ENCODE measurements around the gene TEX35.
"Not testable (repeated sequence)": the region's sequence is repeated elsewhere in the genome, so short reads cannot be mapped to it uniquely, and the experiment has no call there.

The TEX35 gene

GRCh38 chr1:178540646-178541045 is 27.7 kb downstream of the TEX35 start:
- no peak for DNase-seq (ENCODE audit: low read depth in 4 of 4, low spot score in 1 of 4)

DNA sequence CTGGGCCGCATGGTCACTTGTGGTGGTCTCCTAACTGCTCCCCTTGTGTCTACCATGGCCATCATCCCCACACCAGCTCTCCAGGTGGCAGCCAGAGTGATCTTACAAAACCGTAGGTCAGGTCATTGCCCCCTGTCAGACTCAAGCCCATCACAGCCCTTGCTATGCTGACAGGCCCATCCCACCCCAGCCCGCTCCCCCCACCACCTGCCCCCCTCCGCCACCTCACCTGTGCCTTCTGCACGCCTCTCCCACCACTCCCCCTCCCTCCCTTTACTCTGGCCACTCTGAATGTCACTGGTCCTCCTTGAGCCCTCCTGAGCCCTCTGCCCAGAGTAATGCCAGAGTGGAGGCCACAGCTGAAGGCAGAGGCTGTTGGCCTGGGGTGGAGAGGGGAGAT is 28.5 kb downstream of the TEX35 start:
- DNase-seq (ENCODE audit: low read depth in 4 of 4, low spot score in 1 of 4): no peak

- peak in 3 of 4 experiments; percentile 9 to 34 (median 21) for DNase-seq (ENCODE audit: low read depth in 4 of 4, low spot score in 1 of 4)
Measured at GRCh38 chr1:178541829-178542553, 29.1 kb downstream of the TEX35 start.

GRCh38 chr1:178542554-178543289 is 29.8 kb downstream of the TEX35 start:
- peak; percentile 61 to 92 (median 82) for DNase-seq (ENCODE audit: low read depth in 4 of 4, low spot score in 1 of 4)

DNA sequence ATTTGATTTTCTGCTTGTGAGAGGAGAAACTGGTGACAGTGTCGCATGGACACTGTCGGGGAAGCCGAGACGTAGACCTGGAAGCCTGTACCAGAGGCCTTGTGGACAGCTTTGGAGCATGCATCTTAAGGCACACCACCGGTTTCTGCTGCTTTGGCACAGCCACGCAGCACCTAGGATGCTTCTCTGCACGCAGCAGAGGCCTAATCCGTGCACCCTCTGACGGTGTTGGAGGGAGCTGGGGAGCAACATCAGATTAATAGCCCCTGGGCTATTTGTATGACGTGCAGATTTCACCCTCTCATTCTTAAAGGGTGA is 30.3 kb downstream of the TEX35 start:
- DNase-seq (ENCODE audit: low read depth in 4 of 4, low spot score in 1 of 4): no peak

- no peak for DNase-seq (ENCODE audit: low read depth in 4 of 4, low spot score in 1 of 4)
Measured at GRCh38 chr1:178544531-178544930, 31.6 kb downstream of the TEX35 start.

- DNase-seq (ENCODE audit: low read depth in 4 of 4, low spot score in 1 of 4): no peak
Measured at GRCh38 chr1:178548108-178548507, 35.2 kb downstream of the TEX35 start.

- DNase-seq (ENCODE audit: low read depth in 4 of 4, low spot score in 1 of 4): no peak
Measured at GRCh38 chr1:178551307-178551706, 38.4 kb downstream of the TEX35 start.

DNA sequence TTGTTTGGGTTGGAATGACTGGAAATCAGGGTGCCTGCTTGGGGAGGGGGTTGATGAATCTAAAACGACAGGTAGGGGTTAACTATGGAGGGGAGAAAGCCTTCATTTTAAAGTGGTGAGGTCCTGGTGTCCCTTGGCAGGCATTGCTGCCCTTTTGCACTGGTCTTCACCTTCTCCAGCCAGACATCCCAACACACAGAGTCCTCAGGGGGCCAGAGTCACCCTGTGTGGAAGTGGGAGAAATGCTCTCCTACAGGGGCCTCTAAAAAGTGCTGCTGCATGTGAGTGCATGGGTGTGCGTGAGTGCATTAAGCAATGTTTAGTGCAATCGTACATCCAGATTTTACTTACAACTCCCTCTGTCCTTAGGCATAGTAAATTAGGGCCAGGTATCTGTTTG is 39.0 kb downstream of the TEX35 start:
- DNase-seq (ENCODE audit: low read depth in 4 of 4, low spot score in 1 of 4): no peak

DNA sequence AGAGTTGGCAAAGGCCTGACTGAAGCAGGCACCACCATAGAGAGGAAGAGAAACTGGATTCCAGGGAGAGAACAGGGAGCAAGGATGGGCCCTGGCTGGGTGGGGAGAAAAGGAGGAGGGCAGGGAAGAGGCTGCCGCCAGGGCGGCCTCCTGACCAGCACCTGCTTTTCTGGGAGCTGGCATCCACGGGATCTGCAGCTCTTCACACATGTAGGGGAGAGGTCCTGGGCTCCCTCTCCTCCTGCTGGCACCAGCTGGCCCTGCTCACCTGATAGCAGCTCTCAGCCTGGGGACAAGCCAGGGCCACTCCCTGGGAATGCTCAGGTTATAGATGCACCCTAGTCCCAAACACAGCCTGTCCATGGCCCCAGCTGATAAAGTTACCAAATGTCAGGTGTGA is 39.9 kb downstream of the TEX35 start:
- no peak for DNase-seq (ENCODE audit: low read depth in 4 of 4, low spot score in 1 of 4)

DNA sequence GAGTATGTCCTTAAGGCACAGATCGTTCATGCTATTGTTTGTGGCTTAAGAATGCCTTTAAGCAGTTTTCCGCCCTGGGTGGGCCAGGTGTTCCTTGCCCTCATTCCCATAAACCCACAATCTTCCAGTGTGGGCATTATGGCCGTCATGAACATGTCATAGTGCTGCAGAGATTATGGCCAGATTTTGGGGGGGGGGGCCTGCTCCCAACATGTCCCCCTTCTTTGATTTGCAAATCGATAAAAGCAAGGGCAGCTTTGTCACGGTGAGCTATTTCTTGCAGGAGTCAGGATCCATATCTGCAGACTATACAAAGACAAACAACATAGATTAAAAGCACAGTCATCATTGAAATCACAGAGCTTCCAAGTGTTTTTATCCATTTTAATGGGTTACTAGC is 41.4 kb downstream of the TEX35 start:
- DNase-seq (ENCODE audit: low read depth in 4 of 4, low spot score in 1 of 4): not testable (repeated sequence)

GRCh38 chr1:178555613-178556012 is 42.7 kb downstream of the TEX35 start:
- DNase-seq (ENCODE audit: low read depth in 4 of 4, low spot score in 1 of 4): not testable (repeated sequence)

GRCh38 chr1:178558816-178559215 is 45.9 kb downstream of the TEX35 start:
- DNase-seq (ENCODE audit: low read depth in 4 of 4, low spot score in 1 of 4): not testable (repeated sequence)

DNA sequence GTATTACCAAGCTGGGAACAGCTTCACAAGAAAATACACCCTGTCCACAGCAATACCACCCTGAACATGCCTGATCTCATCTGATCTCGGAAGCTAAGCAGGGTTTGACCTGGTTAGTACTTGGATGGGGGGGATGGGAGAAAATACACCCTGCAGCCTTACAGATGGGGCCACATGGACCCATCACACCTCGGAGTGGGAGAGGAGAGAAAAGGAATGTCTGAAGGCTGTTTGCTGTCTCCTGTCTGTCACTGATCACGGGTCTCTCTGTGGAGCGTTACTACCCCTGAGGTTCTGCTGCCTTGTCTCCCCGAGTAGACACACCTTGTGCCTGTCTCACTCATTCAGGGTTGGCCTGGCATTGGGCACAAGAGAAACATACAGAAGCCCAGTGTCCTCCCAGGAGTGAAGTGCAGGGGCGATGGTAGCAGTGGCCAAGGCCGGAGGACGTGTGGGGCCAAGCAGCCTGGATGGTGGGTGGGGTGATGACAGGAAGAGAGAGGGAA is 48.0 kb downstream of the TEX35 start:
- no peak for DNase-seq (ENCODE audit: low read depth in 4 of 4, low spot score in 1 of 4)

DNA sequence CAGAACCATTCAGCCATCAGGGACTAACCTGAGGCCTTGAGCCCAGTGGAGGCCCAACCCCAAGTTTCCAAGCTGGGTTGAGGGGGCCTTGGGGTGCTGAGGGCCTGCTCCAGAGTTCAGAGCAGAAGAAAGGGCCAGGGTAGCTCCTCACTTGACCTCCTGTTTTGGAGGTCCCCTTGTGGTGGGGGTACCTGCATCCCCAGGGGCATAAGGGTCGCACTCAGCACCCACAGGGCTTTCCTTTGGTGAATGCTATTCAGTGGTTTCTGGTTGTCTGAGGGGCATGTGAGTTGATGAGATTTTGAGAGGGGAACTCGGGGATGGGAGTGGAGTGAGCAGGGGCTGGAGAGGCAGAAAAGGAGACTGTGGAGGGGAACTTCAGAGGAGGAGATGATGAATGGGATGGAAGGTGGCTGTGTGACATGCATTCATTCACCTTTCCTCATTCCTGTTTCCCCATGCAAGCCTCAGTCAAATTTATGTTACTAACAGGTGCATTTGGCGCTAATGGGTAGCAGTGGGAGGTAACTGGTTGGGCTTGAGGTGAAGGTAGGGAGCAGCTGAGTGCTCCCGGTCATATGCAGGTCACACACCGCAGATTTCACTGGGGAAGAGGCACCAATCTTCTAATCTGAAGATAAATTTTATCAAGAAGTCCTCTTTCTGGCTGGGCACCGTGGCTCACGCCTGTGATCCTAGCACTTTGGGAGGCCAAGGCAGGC is 50.4 kb downstream of the TEX35 start:
- no peak for DNase-seq (ENCODE audit: low read depth in 4 of 4, low spot score in 1 of 4)

- no peak for DNase-seq (ENCODE audit: low read depth in 4 of 4, low spot score in 1 of 4)
Measured at GRCh38 chr1:178564086-178564782, 51.3 kb downstream of the TEX35 start.

DNA sequence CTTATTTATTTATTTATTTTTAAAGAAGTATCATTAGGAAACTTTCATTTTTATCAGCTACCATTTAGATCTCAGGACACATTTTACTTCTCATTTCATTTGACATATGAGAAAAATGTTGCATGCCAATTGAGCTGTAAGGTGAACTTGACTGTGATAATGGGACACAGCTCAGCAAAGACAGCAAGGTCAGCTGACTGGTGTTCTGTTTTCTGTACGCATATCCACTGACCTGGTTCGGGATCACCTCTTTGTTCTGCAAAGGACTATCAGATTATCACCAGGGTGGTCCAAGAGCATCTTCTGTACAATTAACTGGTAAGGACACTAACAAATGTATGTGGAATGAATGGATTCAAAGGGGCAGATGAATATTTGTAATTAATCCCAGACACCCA is 51.9 kb downstream of the TEX35 start:
- no peak for DNase-seq (ENCODE audit: low read depth in 4 of 4, low spot score in 1 of 4)

DNA sequence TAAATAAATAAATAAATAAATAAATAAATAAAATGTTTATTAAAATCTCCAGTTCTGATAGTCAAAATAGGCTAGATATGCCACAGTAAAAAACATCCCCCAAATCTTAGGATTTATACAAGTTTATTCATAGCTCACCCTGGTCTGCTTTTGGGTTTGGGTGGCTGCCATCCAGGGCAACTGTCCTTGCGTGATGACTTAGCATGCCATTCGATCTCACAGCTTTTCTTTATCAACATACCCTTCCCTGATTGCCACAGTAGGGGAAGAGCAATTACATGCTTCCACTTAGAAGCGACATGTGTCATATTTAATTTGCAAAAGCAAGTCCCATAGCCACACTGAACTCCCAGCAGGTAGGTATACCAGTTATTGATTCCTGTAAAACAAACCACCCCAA is 52.7 kb downstream of the TEX35 start:
- no peak for DNase-seq (ENCODE audit: low read depth in 4 of 4, low spot score in 1 of 4)

DNA sequence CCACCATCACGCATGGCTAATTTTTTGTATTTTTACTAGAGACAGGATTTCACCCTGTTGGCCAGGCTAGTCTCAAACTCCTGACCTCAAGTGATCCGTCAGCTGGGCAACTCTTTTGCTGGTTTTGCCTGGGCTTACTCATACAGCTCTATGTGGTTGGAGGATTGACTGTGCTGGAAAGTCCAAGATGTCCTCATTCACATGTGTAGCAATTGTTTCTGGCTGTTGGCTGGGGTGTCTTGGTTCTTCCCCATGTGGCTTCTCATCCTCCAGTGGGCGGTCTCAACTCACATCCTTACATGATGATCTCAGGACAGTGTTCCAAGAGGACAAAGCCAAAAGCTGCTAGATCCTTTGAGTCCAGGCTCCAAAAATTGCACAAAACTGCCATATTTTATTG is 53.3 kb downstream of the TEX35 start:
- no peak for DNase-seq (ENCODE audit: low read depth in 4 of 4, low spot score in 1 of 4)

DNA sequence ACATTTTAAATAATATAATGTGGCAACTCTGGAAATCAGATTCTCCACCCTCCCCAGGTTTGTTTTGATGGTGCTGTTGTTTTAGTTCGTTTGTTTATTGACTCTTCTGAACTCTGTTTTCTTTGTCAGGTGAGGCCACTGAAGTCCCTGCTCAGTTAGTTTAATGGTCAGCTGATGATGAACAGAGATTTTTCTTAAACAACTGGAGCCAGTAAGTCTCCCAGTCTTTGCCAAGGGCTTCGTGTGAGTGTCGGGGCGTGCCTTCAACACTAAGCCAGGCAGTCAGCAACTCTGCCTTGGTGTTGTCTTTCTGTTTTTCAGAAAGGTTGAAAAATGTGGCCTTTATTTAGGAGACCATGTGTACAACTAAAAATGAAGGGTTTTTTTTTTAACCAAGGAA is 58.9 kb downstream of the TEX35 start:
- DNase-seq (ENCODE audit: low read depth in 4 of 4, low spot score in 1 of 4): no peak
